Ishikawa (cell line): ENCODE measurements around the gene ITGA5.

Experiments
- EGR1 ChIP-seq: IDR thresholded peaks from 2 replicates; pipeline ENCODE4 v1.6.1; 2012
- EP300 ChIP-seq: IDR thresholded peaks from 2 replicates; pipeline ENCODE4 v1.6.1; 2012; ENCODE audit warnings: borderline replicate concordance
- FOXM1 ChIP-seq: IDR thresholded peaks from 2 replicates; pipeline ENCODE4 v1.6.1; 2012; ENCODE audit warnings: low read depth, borderline replicate concordance
- NFIC ChIP-seq: IDR thresholded peaks from 2 replicates; pipeline ENCODE4 v1.6.1; 2012
- RAD21 ChIP-seq: IDR thresholded peaks from 2 replicates; pipeline ENCODE4 v1.6.1; 2012; ENCODE audit warnings: low read depth
- TAF1 ChIP-seq: IDR thresholded peaks from 2 replicates; pipeline ENCODE4 v1.6.1; 2012; ENCODE audit warnings: low read depth, mild to moderate bottlenecking
- TCF12 ChIP-seq: IDR thresholded peaks from 2 replicates; pipeline ENCODE4 v1.6.1; 2012; ENCODE audit warnings: low read depth
- TEAD4 ChIP-seq: IDR thresholded peaks from 2 replicates; pipeline ENCODE4 v1.6.1; 2012
- YY1 ChIP-seq: IDR thresholded peaks from 2 replicates; pipeline ENCODE4 v1.6.1; 2012; ENCODE audit warnings: low read depth
- TF ChIP-seq, protein P1 (sequence below): IDR thresholded peaks from 2 replicates; pipeline ENCODE4 v1.6.1; 2012; ENCODE audit warnings: low read depth, mild to moderate bottlenecking
- TF ChIP-seq, protein P2 (sequence below): IDR thresholded peaks from 2 replicates; pipeline ENCODE4 v1.6.1; 2012
- TF ChIP-seq, protein P3 (sequence below): IDR thresholded peaks from 2 replicates; pipeline ENCODE4 v1.6.1; 2012

- TF ChIP-seq EGR1 (no peak), RAD21 (no peak), TCF12 (no peak), TAF1 (no peak), FOXM1 (no peak), YY1 (no peak), TEAD4 (no peak), EP300 (no peak), NFIC (no peak)
- TF ChIP-seq, protein P1, sequence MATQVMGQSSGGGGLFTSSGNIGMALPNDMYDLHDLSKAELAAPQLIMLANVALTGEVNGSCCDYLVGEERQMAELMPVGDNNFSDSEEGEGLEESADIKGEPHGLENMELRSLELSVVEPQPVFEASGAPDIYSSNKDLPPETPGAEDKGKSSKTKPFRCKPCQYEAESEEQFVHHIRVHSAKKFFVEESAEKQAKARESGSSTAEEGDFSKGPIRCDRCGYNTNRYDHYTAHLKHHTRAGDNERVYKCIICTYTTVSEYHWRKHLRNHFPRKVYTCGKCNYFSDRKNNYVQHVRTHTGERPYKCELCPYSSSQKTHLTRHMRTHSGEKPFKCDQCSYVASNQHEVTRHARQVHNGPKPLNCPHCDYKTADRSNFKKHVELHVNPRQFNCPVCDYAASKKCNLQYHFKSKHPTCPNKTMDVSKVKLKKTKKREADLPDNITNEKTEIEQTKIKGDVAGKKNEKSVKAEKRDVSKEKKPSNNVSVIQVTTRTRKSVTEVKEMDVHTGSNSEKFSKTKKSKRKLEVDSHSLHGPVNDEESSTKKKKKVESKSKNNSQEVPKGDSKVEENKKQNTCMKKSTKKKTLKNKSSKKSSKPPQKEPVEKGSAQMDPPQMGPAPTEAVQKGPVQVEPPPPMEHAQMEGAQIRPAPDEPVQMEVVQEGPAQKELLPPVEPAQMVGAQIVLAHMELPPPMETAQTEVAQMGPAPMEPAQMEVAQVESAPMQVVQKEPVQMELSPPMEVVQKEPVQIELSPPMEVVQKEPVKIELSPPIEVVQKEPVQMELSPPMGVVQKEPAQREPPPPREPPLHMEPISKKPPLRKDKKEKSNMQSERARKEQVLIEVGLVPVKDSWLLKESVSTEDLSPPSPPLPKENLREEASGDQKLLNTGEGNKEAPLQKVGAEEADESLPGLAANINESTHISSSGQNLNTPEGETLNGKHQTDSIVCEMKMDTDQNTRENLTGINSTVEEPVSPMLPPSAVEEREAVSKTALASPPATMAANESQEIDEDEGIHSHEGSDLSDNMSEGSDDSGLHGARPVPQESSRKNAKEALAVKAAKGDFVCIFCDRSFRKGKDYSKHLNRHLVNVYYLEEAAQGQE = no peak
- TF ChIP-seq, protein P2, sequence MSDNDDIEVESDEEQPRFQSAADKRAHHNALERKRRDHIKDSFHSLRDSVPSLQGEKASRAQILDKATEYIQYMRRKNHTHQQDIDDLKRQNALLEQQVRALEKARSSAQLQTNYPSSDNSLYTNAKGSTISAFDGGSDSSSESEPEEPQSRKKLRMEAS = no peak
- TF ChIP-seq, protein P3, sequence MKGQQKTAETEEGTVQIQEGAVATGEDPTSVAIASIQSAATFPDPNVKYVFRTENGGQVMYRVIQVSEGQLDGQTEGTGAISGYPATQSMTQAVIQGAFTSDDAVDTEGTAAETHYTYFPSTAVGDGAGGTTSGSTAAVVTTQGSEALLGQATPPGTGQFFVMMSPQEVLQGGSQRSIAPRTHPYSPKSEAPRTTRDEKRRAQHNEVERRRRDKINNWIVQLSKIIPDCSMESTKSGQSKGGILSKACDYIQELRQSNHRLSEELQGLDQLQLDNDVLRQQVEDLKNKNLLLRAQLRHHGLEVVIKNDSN = no peak
Measured at GRCh38 chr12:54394986-54395385, 24.1 kb downstream of the ITGA5 start.
